ENCODE data around the gene CYP11A1.

CYP11A1 gene

DNA sequence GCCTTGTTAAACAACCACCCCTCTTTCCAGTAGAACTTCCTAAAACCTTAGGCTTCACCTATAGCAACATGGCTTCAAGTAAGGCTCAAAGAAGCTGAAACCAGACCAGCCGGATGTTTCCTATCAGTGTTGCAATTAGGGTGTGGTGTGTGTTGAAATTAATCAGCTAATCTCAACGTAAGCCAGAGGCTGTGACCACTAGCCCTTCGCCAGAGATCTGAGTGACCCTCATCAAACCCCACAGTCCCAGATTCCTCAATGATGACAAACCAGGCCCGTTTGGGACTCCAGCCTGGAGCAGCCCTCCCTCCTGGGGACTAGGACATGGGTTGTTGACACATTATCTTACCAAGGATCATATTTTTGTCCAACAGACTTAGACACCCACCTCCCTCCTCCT lies 27.3 kb downstream of the CYP11A1 start:
- no peak for DNase-seq

DNA sequence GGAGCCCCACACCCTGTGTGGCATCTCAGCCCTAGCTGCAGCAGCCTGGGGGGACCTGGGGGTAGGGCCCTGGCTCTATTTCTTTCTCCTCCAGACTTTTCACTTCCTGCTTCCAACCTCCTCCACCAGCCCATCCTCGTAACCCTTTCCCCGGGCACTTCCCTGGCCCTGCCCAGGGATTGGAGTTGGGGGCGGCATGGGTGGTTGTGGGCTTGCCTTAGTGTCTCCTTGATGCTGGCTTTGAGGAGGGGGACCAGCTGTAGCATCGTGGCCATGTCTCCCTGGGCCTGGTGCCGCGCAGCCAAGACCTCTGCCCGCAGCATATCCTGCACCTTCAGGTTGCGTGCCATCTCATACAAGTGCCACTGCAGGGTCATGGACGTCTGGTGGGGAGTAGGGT lies 28.1 kb downstream of the CYP11A1 start:
- no peak for DNase-seq

DNA sequence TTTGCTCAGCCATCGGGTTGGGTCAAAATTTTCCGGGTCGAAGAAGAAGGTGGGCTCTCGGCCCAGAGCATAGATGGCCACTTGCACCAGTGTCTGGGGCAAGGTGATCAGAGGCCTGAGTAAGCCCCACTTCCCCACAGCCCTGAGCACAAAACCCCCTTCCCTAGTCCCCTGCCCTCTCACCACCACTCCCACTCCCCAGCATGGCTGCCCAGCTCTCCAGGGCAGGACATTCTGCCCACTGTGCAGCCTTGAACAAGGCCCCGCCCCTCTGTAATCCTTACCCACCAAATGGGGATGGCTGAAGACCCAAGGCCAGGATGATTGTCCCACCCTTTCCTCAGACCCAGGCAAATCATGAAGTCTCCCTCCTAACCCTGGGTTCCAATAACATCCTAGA lies 28.8 kb downstream of the CYP11A1 start:
- DNase-seq = no peak

DNA sequence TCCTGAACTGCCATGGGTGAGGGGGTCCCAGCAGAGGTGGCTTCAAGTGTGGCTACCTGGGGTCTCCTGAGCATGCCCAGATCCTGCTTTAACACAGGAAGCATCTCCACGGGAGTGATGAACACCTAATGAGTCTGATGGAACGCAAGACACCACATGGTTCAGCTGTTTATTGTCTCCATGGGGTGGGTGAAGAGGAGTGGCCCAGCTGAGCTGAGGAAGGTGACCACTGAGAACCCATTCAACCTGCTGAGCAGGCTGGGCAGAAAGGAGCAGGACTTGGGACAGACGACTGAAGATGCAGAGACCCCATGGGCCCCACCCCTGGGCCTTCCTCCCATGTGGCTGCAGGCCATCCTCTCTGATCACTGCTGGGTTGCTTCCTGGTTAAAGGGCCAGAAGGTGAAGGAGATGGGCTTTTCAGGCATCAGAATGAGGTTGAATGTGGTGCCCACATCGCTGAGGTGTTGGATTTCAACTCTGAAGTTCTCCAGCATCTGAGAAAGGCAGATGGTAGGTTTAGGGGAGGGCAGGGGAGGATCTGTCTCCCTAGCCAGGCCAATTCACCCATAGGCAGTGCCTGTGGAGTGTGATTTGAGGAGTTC lies 29.7 kb downstream of the CYP11A1 start:
- no peak for DNase-seq

DNA sequence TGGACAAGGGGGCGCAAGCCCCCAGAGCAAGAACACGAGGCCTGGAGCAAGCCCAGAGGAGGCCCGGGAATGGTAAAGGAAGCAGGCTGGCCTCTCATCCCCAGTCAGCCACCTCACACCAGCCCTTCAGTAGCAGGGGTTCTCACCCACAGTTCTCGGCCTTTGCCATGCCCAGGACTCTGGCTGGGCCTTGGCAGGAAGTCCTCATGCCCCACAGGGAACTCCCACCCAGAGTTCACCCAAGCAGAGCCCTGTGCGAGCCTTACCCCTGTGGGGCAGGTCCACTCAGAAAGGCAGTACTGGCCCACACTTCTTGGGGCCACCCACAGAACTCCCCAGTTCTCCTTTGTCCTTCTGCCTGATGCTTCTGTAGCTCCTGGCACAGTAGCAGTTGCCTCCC lies 30.3 kb downstream of the CYP11A1 start:
- DNase-seq = no peak

DNA sequence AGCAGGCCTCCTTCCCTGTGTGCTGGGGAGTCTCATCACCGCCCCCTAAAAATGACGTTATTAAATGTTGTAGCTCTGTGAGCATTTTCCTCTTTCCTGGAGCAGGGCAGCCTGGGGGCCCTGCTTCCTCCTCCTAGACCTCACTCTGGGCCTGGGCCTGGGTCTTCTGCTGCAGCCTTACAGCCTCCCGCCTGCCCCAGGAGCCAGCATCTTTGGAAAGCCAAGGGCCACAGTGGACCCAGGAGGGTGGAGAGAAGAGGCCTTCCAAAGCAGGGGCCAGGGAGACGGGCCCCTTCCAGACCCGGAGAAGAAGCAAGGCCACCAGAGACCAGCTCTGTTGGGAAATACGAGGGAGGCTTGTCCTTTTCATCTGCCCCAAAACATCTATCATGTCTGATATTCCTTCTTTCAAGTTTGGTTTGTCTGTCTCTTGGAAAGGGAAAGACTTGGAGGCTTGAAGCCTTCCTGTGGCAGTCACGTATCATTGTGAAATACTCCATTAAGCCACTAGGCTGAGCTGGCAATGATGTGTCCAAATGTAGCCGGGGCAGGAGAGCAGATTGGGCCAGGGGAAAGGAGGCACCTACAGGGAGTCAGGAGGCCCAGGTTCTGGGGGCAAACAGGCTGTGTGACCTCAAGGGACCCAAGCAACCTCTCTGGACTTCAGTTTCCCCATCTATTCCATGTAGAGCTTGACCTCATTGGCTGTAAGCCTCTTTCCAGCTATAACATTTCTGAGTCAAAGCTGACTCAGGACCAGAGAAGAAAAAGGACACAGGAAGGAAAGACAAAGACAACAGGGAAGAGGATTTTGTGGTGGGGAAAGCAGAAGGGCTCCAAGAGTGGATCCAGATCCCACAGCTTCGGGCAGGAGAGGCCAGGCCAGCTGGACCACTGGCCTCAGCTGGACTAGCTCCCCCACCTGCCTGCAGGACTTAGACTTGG lies 31.1 kb downstream of the CYP11A1 start:
- no peak for DNase-seq

DNA sequence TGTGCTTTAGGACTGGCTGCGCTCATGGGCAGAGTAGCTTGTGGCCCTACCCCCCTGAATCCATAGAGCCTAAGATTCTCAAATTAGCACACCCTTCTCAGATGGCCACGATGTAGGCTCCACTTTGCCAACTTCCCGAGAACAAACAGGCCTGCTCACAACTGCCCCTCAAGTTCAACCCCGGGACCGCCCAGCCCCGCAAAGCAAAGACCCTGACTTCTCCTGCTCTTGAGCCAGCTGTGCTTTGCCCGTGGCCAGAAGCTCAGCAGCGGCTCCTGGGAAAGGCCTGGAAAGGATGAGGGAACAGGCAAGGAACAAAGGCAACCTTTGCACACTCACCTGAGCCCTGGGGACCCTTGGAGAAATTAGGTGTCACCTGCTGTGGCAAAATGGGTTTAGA lies 32.0 kb downstream of the CYP11A1 start:
- DNase-seq = no peak

DNA sequence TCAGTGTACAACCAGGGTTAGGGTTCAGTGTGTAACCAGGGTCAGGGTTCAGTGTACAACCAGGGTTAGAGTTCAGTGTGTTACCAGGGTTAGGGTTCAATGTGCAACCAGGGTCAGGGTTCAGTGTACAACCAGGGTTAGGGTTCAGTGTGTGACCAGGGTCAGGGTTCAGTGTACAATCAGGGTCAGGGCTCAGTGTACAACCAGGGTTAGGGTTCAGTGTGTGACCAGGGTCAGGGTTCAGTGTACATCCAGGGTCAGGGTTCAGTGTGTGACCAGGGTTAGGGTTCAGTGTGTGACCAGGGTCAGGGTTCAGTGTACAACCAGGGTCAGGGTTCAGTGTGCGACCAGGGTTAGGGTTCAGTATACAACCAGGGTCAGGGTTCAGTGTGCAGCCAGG lies 33.3 kb downstream of the CYP11A1 start:
- no peak for DNase-seq

DNA sequence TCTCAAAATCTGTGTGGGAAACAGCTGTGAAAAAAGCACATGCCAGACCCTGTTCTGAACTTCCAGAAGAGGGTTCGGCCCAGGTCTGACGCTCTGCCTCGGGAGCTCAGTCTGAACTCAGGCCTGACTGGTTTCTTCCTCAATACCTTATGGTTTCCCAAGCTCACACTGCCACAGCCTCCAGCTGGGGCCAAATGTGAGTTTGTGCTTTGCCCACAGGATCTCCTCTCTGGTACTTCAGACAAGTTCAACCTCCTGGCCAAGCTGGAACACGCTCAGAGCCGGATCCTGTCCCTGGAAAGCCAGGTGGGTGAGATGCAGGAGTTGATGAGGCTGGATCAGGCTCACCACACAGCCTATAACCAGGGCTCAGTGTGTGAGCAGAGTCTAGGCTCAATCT lies 33.8 kb downstream of the CYP11A1 start:
- no peak for DNase-seq

DNA sequence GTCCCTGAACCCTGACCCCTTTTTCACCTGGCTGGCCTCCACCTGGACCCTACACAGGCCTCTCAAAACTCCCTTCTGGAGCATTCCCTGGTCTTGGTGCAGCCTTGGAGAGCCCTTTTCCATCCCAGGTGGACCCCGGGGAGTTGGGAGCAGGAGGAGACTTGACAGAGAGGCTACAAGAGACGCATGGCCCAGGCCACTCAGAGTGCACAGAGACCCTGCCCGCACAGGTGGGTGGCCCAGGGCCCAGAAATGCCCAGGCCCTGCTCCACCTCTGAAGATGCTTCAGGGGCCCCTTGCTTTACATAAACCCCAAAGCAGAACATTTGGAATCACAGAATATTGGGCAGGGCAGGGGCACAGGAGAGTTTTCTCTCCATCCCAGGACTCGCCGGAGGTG lies 34.4 kb downstream of the CYP11A1 start:
- DNase-seq = no peak

DNA sequence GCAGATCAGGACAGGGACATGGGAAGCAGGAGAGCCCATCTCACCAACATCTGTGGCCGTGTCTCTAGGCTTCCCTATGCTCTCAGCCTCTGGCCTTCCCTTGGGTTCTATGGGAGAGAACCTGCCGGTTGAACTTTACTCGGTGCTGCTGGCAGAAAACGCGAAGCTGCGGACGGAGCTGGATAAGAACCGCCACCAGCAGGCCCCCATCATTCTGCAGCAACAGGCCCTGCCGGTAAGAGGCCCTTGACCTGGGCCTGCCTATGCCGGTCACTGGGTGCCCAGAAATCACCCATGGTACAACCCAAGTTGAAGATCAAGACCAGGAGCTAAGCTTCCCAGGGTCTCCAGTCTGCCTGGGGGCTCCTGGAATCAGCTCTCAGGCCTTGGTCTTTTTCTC lies 34.8 kb downstream of the CYP11A1 start:
- no peak for DNase-seq

DNA sequence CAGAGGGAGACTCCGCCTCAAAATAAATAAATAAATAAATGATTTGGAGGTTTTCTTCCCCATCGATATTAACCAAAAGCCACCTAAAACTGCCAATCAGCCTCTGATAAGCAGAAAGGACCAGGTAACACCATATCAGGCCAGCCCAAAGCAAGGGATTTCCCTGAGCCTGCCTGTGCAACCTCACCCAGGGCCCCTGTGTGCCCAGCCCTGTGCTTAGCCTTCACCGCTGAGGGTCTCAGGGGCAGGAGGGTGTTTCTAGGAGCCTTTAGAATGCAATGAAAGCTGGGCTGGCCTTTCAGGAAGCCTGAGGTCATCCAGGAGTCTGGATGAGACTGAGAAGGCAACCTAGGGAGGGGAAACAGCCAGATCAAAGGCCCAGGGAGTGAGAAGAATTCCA lies 35.4 kb downstream of the CYP11A1 start:
- DNase-seq = no peak

DNA sequence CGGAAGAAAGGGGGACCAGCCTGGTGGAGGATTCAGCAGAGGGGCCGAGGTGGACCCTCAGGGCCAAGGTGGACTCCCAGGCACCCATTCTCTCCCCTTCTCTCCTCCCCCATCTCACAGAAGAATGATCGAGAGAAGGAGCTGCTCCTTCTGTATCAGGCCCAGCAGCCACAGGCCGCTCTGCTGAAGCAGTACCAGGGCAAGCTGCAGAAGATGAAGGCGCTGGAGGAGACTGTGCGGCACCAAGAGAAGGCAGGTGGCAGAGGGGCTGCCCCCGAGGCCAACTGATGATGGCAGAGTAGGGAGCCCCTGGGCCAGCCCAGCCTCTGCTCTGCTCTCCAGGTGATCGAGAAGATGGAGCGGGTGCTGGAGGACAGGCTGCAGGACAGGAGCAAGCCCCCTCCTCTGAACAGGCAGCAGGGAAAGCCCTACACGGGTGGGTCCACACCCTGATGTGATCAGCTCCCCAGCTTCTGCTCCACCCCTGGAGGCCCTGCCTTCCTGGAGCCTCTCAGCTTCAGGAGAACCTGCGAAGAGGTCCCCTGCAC lies 36.5 kb downstream of the CYP11A1 start:
- no peak for DNase-seq

DNA sequence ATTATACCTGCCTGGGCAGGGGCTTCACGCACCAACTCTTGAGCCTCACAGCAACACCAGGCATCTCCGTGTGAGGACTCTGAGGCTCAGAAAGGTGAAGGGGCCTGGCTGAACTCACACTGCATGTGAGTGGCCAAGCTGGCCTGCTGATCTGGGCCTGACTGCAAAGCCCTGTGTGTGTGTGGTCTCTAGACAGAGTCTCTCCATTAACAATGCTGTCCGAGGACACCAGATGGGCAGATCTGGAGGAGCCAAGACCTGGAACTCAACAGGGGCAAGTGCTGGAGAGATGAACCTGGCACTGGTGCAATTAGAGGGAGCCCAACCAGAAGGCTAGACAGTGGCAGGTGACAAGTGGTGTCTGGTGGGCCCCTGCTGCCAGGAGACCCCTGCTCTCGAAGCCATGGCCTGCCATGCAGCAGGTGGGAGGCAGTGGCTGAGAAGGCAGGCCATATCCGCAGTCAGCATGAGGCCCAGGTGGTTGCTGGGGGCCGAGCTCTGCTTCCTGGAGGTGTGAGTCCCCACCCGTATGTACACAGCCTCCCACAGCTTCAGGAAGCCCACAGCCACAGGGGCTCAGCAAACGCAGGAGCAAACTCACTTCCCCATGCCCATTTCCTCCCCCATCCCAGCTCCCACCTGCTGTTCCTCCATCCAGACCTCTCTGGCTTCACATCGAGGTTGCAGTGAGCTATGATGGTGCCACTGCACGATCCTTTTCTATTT lies 39.0 kb downstream of the CYP11A1 start:
- no peak for DNase-seq

DNA sequence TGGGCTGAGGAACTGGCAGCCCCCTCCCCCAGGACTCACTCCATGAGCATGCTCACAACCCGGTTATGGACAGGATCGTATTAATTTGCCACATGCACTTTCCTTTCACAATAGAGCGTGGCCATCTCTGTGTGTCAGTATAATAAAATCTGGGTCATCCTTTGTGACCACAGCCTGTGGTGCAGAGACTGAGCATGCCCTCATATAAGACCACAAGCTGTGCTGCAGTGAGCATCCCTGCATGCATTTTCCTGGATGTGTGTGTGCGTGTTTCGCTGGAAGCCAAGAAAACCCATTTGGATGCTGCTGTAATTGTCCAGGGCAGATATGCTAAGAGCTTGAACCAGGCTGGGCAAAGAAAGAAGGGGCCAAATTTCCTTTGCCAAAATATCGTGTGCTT lies 39.7 kb downstream of the CYP11A1 start:
- DNase-seq = no peak

DNA sequence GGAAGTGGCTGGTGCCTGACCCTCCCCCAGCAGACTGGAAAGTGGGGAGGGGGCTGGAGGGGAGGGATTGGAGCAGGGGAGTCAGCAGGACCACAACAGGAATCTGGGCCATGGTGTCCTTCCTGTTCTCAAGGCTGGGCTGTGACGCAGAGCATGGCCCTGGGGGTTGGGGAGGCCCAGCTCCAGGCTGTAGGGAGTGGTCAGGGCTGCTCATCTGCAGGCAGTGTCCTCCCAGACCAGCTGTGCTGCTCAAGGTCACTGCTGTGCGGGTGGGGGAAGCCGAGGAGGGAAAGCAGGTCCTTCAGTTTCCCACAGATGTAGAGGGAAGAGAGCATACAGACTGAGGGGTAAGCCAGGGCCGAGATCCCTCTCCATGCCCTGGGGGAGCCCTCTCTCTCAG lies 40.7 kb downstream of the CYP11A1 start:
- DNase-seq = no peak

DNA sequence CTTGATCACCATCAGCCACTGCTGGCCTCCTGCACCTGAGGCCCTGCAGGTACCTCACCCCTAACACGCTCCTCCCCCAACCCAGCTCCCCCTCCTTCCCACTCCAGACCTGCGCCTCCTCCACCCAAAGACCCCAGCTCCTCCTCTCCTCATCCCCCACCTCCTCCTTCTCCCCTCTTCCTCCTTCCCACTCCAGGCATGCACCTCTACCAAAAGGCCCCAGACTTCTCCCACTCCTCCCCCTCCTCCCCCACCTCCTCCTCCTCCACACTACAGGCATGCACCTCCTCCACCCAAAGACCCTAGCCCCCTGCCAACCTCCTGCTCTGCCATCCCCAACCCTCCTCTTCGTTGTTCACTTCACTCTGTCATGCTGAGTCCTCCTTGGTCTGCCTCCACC lies 42.7 kb downstream of the CYP11A1 start:
- no peak for DNase-seq

DNA sequence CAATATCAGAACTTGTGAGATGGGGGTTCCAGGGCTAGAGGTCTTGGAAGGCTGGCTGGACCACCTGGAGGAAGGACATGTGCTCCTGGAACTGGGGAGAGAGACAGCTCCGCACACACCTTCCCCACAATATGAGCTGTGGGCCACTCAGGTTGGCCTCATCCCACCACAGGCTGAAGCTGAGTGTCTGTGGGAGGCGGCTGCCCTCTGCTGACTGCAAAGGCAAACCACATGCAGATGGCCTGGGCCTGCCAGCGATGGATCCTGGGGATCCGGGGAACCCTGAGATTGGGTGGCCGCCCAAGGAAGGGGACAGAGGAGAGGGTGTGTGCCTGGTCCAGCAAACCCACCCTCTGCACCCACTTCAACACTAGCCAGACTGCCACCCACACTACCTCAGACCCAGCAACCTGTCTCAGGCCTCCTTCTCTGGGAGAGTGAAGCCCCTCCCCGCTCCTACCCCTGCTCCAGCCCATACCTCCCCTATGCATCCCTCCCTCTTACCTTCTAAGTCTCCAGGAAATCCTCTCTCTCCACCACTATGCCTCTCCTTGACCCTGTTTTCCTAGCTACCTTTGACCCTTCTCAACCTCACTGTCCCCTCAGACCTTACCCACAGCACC lies 44.8 kb downstream of the CYP11A1 start:
- no peak for DNase-seq

DNA sequence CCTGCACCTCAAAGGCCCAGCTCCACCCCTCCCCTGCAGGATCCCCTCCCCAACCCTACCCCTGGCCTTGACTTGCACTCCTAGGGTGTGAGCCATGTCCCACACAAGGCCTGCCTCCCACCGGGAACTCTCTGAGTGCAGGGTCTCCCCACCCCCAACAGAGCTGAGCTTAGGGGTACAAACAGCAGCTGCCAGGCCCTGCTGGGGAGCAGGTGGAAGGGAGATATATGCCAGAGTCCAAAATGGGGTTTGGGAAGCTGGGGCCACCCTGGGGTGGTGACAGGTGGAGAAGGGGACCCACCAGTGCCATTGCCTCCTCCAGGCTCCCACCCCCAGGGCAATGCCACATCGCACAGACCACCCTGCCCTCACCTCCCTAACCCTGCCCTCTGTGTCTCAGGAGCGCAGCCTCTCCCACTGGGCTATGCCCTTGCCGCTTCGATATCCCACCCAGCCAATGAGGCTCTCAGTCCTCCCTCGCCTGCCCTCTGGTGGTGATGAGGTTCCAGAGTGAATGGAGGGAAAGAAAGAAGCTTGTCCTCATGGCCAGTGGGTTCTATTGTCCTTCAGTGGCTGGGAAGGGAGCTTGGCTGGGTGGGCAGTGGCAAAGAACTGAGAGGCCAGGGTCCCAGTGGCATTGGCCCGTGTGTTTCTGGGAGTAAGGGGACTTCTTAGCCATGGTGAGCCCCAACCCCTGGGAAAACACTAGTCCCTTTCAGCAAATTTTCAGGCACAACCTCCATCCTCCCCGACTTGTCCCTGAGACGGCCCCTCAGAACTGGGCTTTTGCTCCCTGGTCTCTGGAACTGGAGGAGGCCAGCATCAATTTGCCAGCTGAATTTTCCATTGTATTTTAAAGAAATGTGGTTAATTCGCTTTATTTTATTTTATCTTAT lies 46.8 kb downstream of the CYP11A1 start:
- DNase-seq = no peak

DNA sequence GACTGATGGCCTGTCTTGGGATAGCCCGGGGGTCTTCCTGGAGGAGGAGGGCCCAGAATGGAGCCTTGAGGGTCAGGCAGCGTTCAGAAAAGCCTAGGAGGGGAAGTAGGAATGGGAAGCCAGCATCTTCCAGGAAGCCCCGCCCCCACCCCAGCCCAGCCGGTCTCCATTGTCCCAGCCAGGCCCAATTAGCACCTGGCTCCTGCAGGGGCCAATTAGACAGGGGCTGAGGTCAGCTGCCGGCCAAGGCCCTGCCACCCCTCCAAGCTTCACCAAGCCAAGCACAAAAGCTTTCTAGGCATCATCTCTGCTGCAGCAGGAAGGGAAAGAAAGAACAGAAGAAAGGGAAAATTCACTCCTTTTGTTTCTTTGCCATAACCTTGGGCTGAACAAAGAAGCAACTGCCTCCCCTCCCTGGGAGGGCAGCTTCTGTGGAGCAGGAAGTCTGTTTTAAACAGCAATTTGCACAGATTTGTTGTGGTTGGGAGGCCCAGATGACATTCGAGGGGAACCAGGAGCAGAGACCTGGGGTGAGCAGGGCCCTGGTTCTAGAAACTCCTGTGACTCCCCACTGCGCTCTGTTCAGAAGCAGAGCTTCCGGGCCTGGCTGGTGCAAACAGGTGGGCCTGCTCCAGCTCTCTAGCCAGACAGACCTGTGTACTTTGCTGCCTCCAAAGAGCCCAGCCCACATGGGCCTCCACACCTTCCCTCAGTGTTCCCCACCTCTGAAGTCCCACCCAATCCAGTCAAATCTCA lies 47.7 kb downstream of the CYP11A1 start:
- DNase-seq = no peak

DNA sequence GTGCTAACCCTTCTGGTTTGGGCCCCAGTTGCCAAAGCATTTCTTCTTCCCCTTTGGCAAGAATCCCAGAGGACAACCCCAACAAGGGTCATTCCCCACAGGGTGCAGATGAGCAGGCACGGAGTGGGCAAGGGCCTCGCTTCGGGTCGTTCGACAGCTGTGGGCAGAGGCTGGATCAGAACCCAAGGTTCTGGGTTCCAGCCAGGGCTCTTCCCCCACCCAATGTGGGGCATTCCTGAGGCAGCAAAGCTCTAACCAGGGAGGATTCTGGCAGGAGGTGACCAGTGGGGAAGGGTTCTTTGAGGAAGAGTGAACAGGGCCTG lies 48.3 kb downstream of the CYP11A1 start:
- no peak for DNase-seq
